ENCODE measurements around the gene NFATC2. TPM values are rescaled to one million over a fixed set of nuclear protein-coding genes. Genes with fewer than 3 reads are reported as not detected.

The NFATC2 gene
- total RNA-seq, 1 experiment from 2014 or later = 15.8 TPM

GRCh38 chr20:51495921-51496545 is 46.5 kb downstream of the NFATC2 start:
- Mint-ChIP-seq H3K4me1 (ENCODE audit: low read depth, unreplicated experiment) (peaks cover 13% of the 10 kb centered on the region), H3K27ac (ENCODE audit: unreplicated experiment) (no peak overlapping the region), H3K9me3 (ENCODE audit: low read depth, unreplicated experiment) (no peaks in the 10 kb centered on the region), H3K4me3 (ENCODE audit: low read depth, unreplicated experiment) (no peak overlapping the region), H3K36me3 (ENCODE audit: insufficient read depth, unreplicated experiment) (no peaks in the 10 kb centered on the region), H3K27me3 (ENCODE audit: unreplicated experiment) (no peaks in the 10 kb centered on the region)
- CTCF ChIA-PET = interaction anchor here (0.6 kb wide), 2 partner anchors 36 to 272 kb away, joined by 3 to 5 read pairs; no protein-coding TSS in a partner anchor
- BruUV-seq (replicated peaks) = no TSS peak
- intact Hi-C loops (cut with micrococcal nuclease; ENCODE audit: unreplicated experiment) = no loop called here
- no peak for DNase-seq
- TF ChIP-seq, protein P1, sequence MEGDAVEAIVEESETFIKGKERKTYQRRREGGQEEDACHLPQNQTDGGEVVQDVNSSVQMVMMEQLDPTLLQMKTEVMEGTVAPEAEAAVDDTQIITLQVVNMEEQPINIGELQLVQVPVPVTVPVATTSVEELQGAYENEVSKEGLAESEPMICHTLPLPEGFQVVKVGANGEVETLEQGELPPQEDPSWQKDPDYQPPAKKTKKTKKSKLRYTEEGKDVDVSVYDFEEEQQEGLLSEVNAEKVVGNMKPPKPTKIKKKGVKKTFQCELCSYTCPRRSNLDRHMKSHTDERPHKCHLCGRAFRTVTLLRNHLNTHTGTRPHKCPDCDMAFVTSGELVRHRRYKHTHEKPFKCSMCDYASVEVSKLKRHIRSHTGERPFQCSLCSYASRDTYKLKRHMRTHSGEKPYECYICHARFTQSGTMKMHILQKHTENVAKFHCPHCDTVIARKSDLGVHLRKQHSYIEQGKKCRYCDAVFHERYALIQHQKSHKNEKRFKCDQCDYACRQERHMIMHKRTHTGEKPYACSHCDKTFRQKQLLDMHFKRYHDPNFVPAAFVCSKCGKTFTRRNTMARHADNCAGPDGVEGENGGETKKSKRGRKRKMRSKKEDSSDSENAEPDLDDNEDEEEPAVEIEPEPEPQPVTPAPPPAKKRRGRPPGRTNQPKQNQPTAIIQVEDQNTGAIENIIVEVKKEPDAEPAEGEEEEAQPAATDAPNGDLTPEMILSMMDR (IDR thresholded peaks at IDR 0.05; ENCODE audit: unreplicated experiment) = no peak

- TF ChIP-seq, protein P1 (IDR thresholded peaks at IDR 0.05; ENCODE audit: unreplicated experiment) = no peak
- no peaks in the 10 kb centered on the region for H3K9me3 Mint-ChIP-seq (ENCODE audit: low read depth, unreplicated experiment)
- no peak for DNase-seq
- no peaks in the 10 kb centered on the region for H3K36me3 Mint-ChIP-seq (ENCODE audit: insufficient read depth, unreplicated experiment)
- H3K27me3 Mint-ChIP-seq (ENCODE audit: unreplicated experiment) = no peaks in the 10 kb centered on the region
- intact Hi-C loops (cut with micrococcal nuclease; ENCODE audit: unreplicated experiment) = no loop called here
- H3K27ac Mint-ChIP-seq (ENCODE audit: unreplicated experiment) = no peak overlapping the region
- H3K4me1 Mint-ChIP-seq (ENCODE audit: low read depth, unreplicated experiment) = peaks cover 13% of the 10 kb centered on the region
- H3K4me3 Mint-ChIP-seq (ENCODE audit: low read depth, unreplicated experiment) = no peak overlapping the region
- CTCF ChIA-PET = no interaction called here
- BruUV-seq (replicated peaks) = no TSS peak
Measured at GRCh38 chr20:51495291-51495690, 47.2 kb downstream of the NFATC2 start.

- no peak for DNase-seq
- no peaks in the 10 kb centered on the region for H3K27me3 Mint-ChIP-seq (ENCODE audit: unreplicated experiment)
- peaks cover 13% of the 10 kb centered on the region for H3K4me1 Mint-ChIP-seq (ENCODE audit: low read depth, unreplicated experiment)
- H3K4me3 Mint-ChIP-seq (ENCODE audit: low read depth, unreplicated experiment) = no peak overlapping the region
- TF ChIP-seq, protein P1 (IDR thresholded peaks at IDR 0.05; ENCODE audit: unreplicated experiment) = no peak
- no TSS peak for BruUV-seq (replicated peaks)
- CTCF ChIA-PET = interaction anchor here (0.9 to 1.7 kb wide), 3 partner anchors 9 to 11 kb away, joined by 3 to 10 read pairs (median 4); no protein-coding TSS in a partner anchor
- H3K9me3 Mint-ChIP-seq (ENCODE audit: low read depth, unreplicated experiment) = no peaks in the 10 kb centered on the region
- no peaks in the 10 kb centered on the region for H3K36me3 Mint-ChIP-seq (ENCODE audit: insufficient read depth, unreplicated experiment)
- intact Hi-C loops (cut with micrococcal nuclease; ENCODE audit: unreplicated experiment) = no loop called here
- no peak overlapping the region for H3K27ac Mint-ChIP-seq (ENCODE audit: unreplicated experiment)
Measured at GRCh38 chr20:51494241-51495110, 48.0 kb downstream of the NFATC2 start.

DNA sequence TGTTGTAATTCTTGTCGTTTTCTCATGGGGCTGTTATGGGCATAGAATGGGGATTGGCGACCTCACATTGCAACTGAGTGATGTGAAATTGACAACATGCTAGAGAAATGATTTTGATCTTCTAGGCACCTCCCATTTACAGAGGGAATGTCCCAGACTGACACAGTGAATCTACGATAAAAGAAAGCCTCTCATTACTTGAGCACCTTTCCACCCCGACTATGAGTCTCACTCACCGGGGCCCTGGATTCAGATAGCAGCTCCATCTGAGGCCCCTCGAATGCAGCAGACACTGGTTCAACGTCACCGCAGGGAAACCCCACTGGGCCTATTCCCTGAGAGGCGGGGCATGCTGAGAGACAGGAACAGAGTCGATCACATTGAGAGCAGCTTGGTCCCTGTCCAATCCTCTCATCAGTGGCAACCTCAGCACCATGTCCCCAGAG is 49.1 kb downstream of the NFATC2 start:
- no peaks in the 10 kb centered on the region for H3K27me3 Mint-ChIP-seq (ENCODE audit: unreplicated experiment)
- H3K27ac Mint-ChIP-seq (ENCODE audit: unreplicated experiment) = no peak overlapping the region
- intact Hi-C loops (cut with micrococcal nuclease; ENCODE audit: unreplicated experiment) = no loop called here
- H3K4me3 Mint-ChIP-seq (ENCODE audit: low read depth, unreplicated experiment) = no peak overlapping the region
- no peaks in the 10 kb centered on the region for H3K36me3 Mint-ChIP-seq (ENCODE audit: insufficient read depth, unreplicated experiment)
- TF ChIP-seq, protein P1 (IDR thresholded peaks at IDR 0.05; ENCODE audit: unreplicated experiment) = no peak
- no peaks in the 10 kb centered on the region for H3K9me3 Mint-ChIP-seq (ENCODE audit: low read depth, unreplicated experiment)
- peaks cover 19% of the 10 kb centered on the region for H3K4me1 Mint-ChIP-seq (ENCODE audit: low read depth, unreplicated experiment)
- no TSS peak for BruUV-seq (replicated peaks)
- CTCF ChIA-PET = interaction anchor here (1.2 to 1.7 kb wide), 3 partner anchors 8 to 48 kb away, joined by 3 to 4 read pairs (median 3); no protein-coding TSS in a partner anchor
- DNase-seq = no peak
